ENCODE measurements around the gene XRCC4.

XRCC4 gene

DNA sequence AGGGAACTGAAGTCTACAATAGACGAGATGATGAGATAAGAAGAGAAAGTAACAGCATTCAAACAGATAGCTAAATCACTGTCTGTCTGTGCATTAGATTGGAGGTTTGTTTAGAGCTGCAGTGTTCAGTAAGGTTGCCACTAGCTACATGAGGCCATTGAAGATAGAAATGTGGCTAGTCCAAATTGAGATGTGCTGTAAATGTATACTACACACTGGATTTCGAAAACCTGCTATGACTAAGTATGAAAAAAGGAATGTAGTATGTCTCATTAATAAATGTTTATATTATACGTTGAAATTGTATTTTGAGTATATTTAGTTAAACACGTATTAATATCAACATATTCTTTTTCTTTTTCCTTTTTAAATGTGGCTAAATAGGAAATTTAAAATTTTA is 142.1 kb downstream of the XRCC4 start:
- no peak for TF ChIP-seq POLR2A (IDR thresholded peaks at IDR 0.05; ENCODE audit: extremely low read depth, insufficient read length)
- no peak for DNase-seq (ENCODE audit: low read depth)
- H3K4me3 ChIP-seq (ENCODE audit: low read depth, low read length) = no peak overlapping the region

DNA sequence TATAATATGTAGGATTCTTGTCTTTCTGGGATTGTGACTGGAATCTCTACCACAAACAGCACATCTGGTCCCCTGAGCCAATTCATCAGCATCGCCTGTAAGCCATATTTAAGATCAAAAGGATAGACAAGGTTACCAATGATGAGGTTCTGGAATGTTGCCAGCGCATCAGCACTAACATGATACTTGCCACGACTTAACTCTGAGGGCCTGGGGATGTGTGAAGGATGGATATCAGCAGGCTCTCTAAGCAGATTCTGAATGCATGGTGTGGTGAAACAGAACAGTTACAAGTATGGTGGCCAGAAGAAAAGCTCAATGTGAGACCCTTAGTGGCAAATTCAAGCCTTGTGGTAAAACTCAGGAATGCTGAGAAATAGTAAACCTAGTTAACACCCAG is 143.0 kb downstream of the XRCC4 start:
- no peak overlapping the region for H3K4me3 ChIP-seq (ENCODE audit: low read depth, low read length)
- no peak for DNase-seq (ENCODE audit: low read depth)
- TF ChIP-seq POLR2A (IDR thresholded peaks at IDR 0.05; ENCODE audit: extremely low read depth, insufficient read length) (no peak), MYC (IDR thresholded peaks at IDR 0.05; ENCODE audit: low read depth, low read length) (no peak)
- TF ChIP-seq, protein P1, sequence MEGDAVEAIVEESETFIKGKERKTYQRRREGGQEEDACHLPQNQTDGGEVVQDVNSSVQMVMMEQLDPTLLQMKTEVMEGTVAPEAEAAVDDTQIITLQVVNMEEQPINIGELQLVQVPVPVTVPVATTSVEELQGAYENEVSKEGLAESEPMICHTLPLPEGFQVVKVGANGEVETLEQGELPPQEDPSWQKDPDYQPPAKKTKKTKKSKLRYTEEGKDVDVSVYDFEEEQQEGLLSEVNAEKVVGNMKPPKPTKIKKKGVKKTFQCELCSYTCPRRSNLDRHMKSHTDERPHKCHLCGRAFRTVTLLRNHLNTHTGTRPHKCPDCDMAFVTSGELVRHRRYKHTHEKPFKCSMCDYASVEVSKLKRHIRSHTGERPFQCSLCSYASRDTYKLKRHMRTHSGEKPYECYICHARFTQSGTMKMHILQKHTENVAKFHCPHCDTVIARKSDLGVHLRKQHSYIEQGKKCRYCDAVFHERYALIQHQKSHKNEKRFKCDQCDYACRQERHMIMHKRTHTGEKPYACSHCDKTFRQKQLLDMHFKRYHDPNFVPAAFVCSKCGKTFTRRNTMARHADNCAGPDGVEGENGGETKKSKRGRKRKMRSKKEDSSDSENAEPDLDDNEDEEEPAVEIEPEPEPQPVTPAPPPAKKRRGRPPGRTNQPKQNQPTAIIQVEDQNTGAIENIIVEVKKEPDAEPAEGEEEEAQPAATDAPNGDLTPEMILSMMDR (IDR thresholded peaks at IDR 0.05; ENCODE audit: low read depth, low read length) = no peak
- TF ChIP-seq, protein P2, sequence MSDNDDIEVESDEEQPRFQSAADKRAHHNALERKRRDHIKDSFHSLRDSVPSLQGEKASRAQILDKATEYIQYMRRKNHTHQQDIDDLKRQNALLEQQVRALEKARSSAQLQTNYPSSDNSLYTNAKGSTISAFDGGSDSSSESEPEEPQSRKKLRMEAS (IDR thresholded peaks at IDR 0.05; ENCODE audit: low read depth, low read length) = no peak

DNA sequence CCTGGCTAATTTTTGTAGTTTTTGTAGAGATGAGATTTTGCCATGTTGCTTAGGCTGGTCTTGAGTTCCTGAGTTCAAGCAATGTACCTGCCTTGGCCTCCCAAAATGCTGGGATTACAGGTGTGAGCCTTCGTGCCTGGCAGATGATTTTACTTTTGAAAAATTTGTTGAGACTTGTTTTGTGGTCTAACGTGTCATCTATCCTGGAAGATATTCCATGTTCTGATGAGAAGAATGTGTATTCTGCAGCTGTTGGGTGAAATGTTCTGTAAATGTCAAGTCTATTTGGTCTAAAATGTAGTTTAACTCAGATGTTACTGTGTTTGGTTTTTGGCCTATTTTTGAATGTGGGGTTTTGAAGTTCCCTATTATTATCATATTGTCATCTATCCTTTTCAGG is 145.6 kb downstream of the XRCC4 start:
- no peak overlapping the region for H3K4me3 ChIP-seq (ENCODE audit: low read depth, low read length)
- DNase-seq (ENCODE audit: low read depth) = no peak
- TF ChIP-seq, protein P1 (IDR thresholded peaks at IDR 0.05; ENCODE audit: low read depth, low read length) = no peak
- TF ChIP-seq, protein P2 (IDR thresholded peaks at IDR 0.05; ENCODE audit: low read depth, low read length) = no peak
- no peak for TF ChIP-seq POLR2A (IDR thresholded peaks at IDR 0.05; ENCODE audit: extremely low read depth, insufficient read length)
- no peak for TF ChIP-seq MYC (IDR thresholded peaks at IDR 0.05; ENCODE audit: low read depth, low read length)

DNA sequence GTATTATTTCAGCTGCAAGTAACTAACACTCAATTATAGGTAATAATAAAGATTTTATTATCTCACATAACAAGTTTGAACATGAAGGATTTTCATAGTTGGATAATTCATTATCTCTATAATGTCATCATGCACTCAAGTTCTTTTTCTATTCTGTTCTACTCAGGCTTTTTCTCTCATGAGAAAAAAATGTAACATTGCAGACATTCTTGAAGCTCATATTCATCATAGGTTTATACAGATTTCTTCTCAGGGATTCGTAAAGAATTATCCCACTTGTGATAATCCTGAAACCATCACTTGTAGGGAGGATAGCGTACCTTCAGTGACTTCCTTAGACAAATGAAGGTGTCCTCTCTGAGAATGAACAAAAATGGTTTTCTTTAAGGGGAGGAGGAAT is 150.3 kb downstream of the XRCC4 start:
- no peak overlapping the region for H3K4me3 ChIP-seq (ENCODE audit: low read depth, low read length)
- DNase-seq (ENCODE audit: low read depth) = no peak
- TF ChIP-seq, protein P1 (IDR thresholded peaks at IDR 0.05; ENCODE audit: low read depth, low read length) = no peak
- TF ChIP-seq POLR2A (IDR thresholded peaks at IDR 0.05; ENCODE audit: extremely low read depth, insufficient read length) (no peak), MYC (IDR thresholded peaks at IDR 0.05; ENCODE audit: low read depth, low read length) (no peak)
- TF ChIP-seq, protein P2 (IDR thresholded peaks at IDR 0.05; ENCODE audit: low read depth, low read length) = no peak

DNA sequence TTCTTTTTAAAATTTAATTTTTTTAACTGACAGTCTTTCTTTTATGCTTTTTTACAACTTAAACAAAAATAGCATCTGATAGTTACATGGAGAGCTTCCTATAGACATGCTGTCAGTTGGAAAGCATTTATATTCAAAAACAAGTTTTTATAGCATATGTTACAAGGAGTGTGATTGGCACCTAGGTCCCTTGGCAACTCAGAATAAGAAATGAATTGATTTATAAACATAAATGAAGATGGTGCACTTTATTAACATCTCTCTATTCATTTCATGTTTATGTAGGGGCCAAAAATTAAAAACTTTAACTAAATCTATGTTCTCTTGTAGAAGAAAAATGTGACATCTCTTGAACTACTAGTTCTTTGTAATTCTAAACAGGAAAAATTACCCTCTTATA is 153.2 kb downstream of the XRCC4 start:
- DNase-seq (ENCODE audit: low read depth) = no peak
- H3K4me3 ChIP-seq (ENCODE audit: low read depth, low read length) = no peak overlapping the region
- TF ChIP-seq POLR2A (IDR thresholded peaks at IDR 0.05; ENCODE audit: extremely low read depth, insufficient read length) (no peak), MYC (IDR thresholded peaks at IDR 0.05; ENCODE audit: low read depth, low read length) (no peak)
- TF ChIP-seq, protein P2 (IDR thresholded peaks at IDR 0.05; ENCODE audit: low read depth, low read length) = no peak
- TF ChIP-seq, protein P1 (IDR thresholded peaks at IDR 0.05; ENCODE audit: low read depth, low read length) = no peak

DNA sequence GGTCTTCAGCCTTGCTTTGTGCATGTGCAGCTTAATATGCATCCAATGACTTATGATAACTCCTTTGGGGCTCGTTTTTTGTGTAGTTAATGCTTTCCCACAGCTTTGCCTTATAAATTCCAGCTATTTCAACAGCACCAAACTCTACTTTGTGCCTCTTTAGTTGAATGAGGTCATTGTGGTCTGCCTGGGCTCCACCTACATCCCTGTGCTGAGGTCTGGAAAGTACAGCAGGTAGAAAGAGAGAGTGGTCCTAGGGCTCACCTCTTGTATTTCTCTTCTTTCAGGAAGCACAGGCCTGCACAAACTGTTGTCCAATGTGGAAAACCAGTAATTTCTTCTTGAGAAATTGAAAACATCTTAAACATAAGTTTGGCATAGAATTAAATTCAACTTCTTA is 167.2 kb downstream of the XRCC4 start:
- TF ChIP-seq, protein P2 (IDR thresholded peaks at IDR 0.05; ENCODE audit: low read depth, low read length) = no peak
- no peak for TF ChIP-seq MYC (IDR thresholded peaks at IDR 0.05; ENCODE audit: low read depth, low read length)
- TF ChIP-seq POLR2A (IDR thresholded peaks at IDR 0.05; ENCODE audit: extremely low read depth, insufficient read length) = no peak
- TF ChIP-seq, protein P1 (IDR thresholded peaks at IDR 0.05; ENCODE audit: low read depth, low read length) = no peak
- no peak for DNase-seq (ENCODE audit: low read depth)
- no peak overlapping the region for H3K4me3 ChIP-seq (ENCODE audit: low read depth, low read length)

All from NB4 (cell line).